B cell (primary cell): ENCODE results near the gene MAPKAPK5. TPM values are rescaled to one million over a fixed set of nuclear protein-coding genes. Genes with fewer than 3 reads are reported as not detected.

Experiments used
- ATAC-seq: fragments of 200-7000 bp; cut with Tn5 transposase; one replicate; pipeline ENCODE4 v1.10.0; 2021; ENCODE audit warnings: low read depth, mild to moderate bottlenecking, moderate number of reproducible peaks, moderate library complexity
- CTCF ChIA-PET: fragments of 350-600 bp; sonication (Branson Sonifier 250); formaldehyde crosslinking; loops from one replicate; lab custom pipeline; 2021; ENCODE audit warnings: antibody characterized with exemption, inconsistent platforms; lab: Charles Lee
- POLR2A ChIA-PET: fragments of 350-600 bp; sonication (Branson Sonifier 250); formaldehyde crosslinking; loops from one replicate; lab custom pipeline; 2021; ENCODE audit warnings: antibody characterized with exemption; lab: Charles Lee
- DNase-seq: peaks from one replicate; pipeline ENCODE4 v3.0.0; 2013
- H2AFZ ChIP-seq: 2 replicates; pipeline ENCODE4 v1.6.1; 2012; ENCODE audit warnings: mild to moderate bottlenecking, low read depth, low read length; ENCODE audit not compliant: insufficient read depth, poor library complexity, severe bottlenecking
- H3K27ac ChIP-seq, 2 donors: 1 replicate in 1 of 2; 2 replicates in 1 of 2; pipeline ENCODE4 v1.5.1; 2012 to 2013; ENCODE audit warnings: low read length in 2 of 2, mild to moderate bottlenecking in 2 of 2, moderate library complexity in 1 of 2
- H3K27me3 ChIP-seq, 4 experiments: fragments of 200-600 bp in 1 of 4; sonication (generic) in 1 of 4; replicated peaks in 1 of 4; 1 replicate in 2 of 4; 2 replicates in 2 of 4; pipeline versions ENCODE4 v1.6.1 to v1.7.0; 2013 to 2016; ENCODE audit warnings: low read length in 3 of 4, mild to moderate bottlenecking in 2 of 4, mixed read lengths in 1 of 4, moderate library complexity in 1 of 4; ENCODE audit not compliant: insufficient read depth in 4 of 4, control insufficient read depth in 3 of 4; ENCODE audit errors: control extremely low read depth in 1 of 4
- H3K36me3 ChIP-seq, 2 experiments: replicated peaks in 1 of 2; 1 replicate in 1 of 2; 2 replicates in 1 of 2; pipeline versions ENCODE4 v1.6.1 to v1.7.1; 2013; ENCODE audit warnings: low read length in 1 of 2; ENCODE audit not compliant: insufficient read depth in 2 of 2, control insufficient read depth in 1 of 2; ENCODE audit errors: control extremely low read depth in 1 of 2, extremely low read depth in 1 of 2
- H3K4me1 ChIP-seq, 2 donors: fragments of 200-600 bp in 1 of 2; sonication (generic) in 1 of 2; 1 replicate in 1 of 2; 2 replicates in 1 of 2; pipeline versions ENCODE4 v1.5.1 to v1.6.1; 2013 to 2017; ENCODE audit warnings: low read length in 2 of 2; ENCODE audit not compliant: control insufficient read depth in 2 of 2, insufficient read depth in 2 of 2
- H3K4me2 ChIP-seq: replicated peaks from 2 replicates; pipeline ENCODE3; 2012; ENCODE audit warnings: mild to moderate bottlenecking, low read depth, low read length; ENCODE audit not compliant: poor library complexity, severe bottlenecking
- H3K4me3 ChIP-seq, 5 experiments: fragments of 200-600 bp in 1 of 5; sonication (generic) in 1 of 5; 1 replicate in 3 of 5; 2 replicates in 2 of 5; pipeline versions ENCODE4 v1.5.1 to v1.7.0; 2011 to 2016; ENCODE audit warnings: low read length in 4 of 5, mild to moderate bottlenecking in 4 of 5, low read depth in 2 of 5, control low read depth in 1 of 5, moderate library complexity in 1 of 5; ENCODE audit not compliant: insufficient read depth in 1 of 5; ENCODE audit errors: control extremely low read depth in 1 of 5, extremely low read depth in 1 of 5
- H3K79me2 ChIP-seq: fragments of 200-600 bp; sonication (generic); one replicate; pipeline ENCODE4 v1.6.0; 2016; ENCODE audit warnings: low read length; ENCODE audit not compliant: control insufficient read depth, insufficient read depth
- H3K9ac ChIP-seq: fragments of 200-600 bp; sonication (generic); 2 replicates; pipeline ENCODE4 v1.6.1; 2017; ENCODE audit warnings: mild to moderate bottlenecking, low read length, moderate library complexity
- H3K9me3 ChIP-seq, 3 donors: one replicate each; pipeline versions ENCODE4 v1.6.1 to v1.7.1; 2013; ENCODE audit warnings: low read length in 2 of 3; ENCODE audit not compliant: control insufficient read depth in 2 of 3, insufficient read depth in 1 of 3; ENCODE audit errors: control extremely low read depth in 1 of 3
- H4K20me1 ChIP-seq: 2 replicates; pipeline ENCODE4 v1.6.0; 2012; ENCODE audit warnings: mild to moderate bottlenecking, low read length; ENCODE audit not compliant: insufficient read depth, control insufficient read depth, poor library complexity, severe bottlenecking
- H3K27ac Mint-ChIP-seq: one replicate; pipeline ENCODE4 v1.8.0; 2021; ENCODE audit warnings: mixed read lengths
- H3K27me3 Mint-ChIP-seq: one replicate; pipeline ENCODE4 v1.8.0; 2021; ENCODE audit warnings: mixed read lengths
- H3K4me1 Mint-ChIP-seq: one replicate; pipeline ENCODE4 v1.8.0; 2021; ENCODE audit warnings: mixed read lengths
- H3K4me3 Mint-ChIP-seq: one replicate; pipeline ENCODE4 v1.8.0; 2021; ENCODE audit warnings: mixed read lengths
- H3K9me3 Mint-ChIP-seq: one replicate; pipeline ENCODE4 v1.8.0; 2022; ENCODE audit warnings: mixed read lengths; ENCODE audit not compliant: insufficient read depth
- CTCF ChIP-seq: fragments of 200-600 bp; IDR thresholded peaks from one replicate; pipeline ENCODE4 v1.8.0; 2022; ENCODE audit warnings: antibody characterized with exemption, mild to moderate bottlenecking
- EZH2 ChIP-seq: IDR thresholded peaks from 2 replicates; pipeline ENCODE4 v1.6.1; 2012; ENCODE audit warnings: borderline replicate concordance, low read depth, mild to moderate bottlenecking, moderate library complexity, low read length; ENCODE audit not compliant: insufficient read depth, poor library complexity, severe bottlenecking
- WGBS: methylation state at CpG from one replicate; pipeline ENCODE4 v1.1.5; 2013; ENCODE audit warnings: missing lambda C conversion rate; ENCODE audit not compliant: insufficient coverage; 5-methylcytosine and 5-hydroxymethylcytosine counted together
- intact Hi-C: fragments of 100-400 bp; cut with micrococcal nuclease; formaldehyde crosslinking; loops from one replicate; pipeline ENCODE4 v1.10.0; 2022
- polyA plus RNA-seq: library from polyadenylated mRNA; depleted of rRNA; stranded (reverse); fragments of >200 nt; gene quantifications from 2 replicates; pipeline ENCODE4 v1.2.3, GENCODE V29; 2012
- total RNA-seq, 2 donors: library from RNA; stranded (reverse); fragments of 120-200 nt in 1 of 2; gene quantifications; 1 replicate in 1 of 2; 2 replicates in 1 of 2; pipeline versions ENCODE4 v1.2.3 to v1.2.4, GENCODE V29; 2013 to 2022

Gene MAPKAPK5
- total and polyA plus RNA-seq, 2 donors (not counting 1 experiment from before 2014, with no cell fraction given) = 60.2 to 64.4 TPM

- Histone ChIP-seq H3K4me1 (no peaks in the 10 kb centered on the region), H3K4me3 (no peak overlapping the region), H3K4me2 (no peak overlapping the region), H4K20me1 (peaks cover 32% of the 10 kb centered on the region), H3K27ac (no peak overlapping the region), H3K27me3 (no peaks in the 10 kb centered on the region), H3K36me3 (peaks cover 0 to 11% of the 10 kb centered on the region in 2 experiments), H2AFZ (no peak overlapping the region), H3K79me2 (peaks cover 100% of the 10 kb centered on the region), H3K9me3 (no peaks in the 10 kb centered on the region), H3K9ac (no peak overlapping the region)
- Mint-ChIP-seq H3K9me3 (no peaks in the 10 kb centered on the region), H3K27ac (no peak overlapping the region), H3K27me3 (no peaks in the 10 kb centered on the region), H3K4me1 (peaks cover 10% of the 10 kb centered on the region), H3K4me3 (no peak overlapping the region)
- 96% methylated on average over 4 of the region's 7 CpGs for WGBS
- no peak for ATAC-seq
- DNase-seq = no peak
- no peak for TF ChIP-seq EZH2
- TF ChIP-seq CTCF = no peak
- ChIA-PET POLR2A (no interaction called here), CTCF (no interaction called here)
- intact Hi-C loops = no loop called here
Measured at GRCh38 chr12:111858778-111859177, 16.8 kb downstream of the MAPKAPK5 start.

- intact Hi-C loops = no loop called here
- Mint-ChIP-seq H3K4me3 (no peak overlapping the region), H3K27ac (no peak overlapping the region), H3K27me3 (no peaks in the 10 kb centered on the region), H3K9me3 (no peaks in the 10 kb centered on the region), H3K4me1 (peaks cover 2% of the 10 kb centered on the region)
- peaks cover 11 to 52% of the 10 kb centered on the region in 2 experiments for H3K36me3 ChIP-seq
- ChIA-PET CTCF (no interaction called here), POLR2A (no interaction called here)
- TF ChIP-seq CTCF (no peak), EZH2 (no peak)
- no peaks in the 10 kb centered on the region for H3K4me1 ChIP-seq
- DNase-seq (no peak), ATAC-seq (no peak)
- H3K9ac ChIP-seq = no peak overlapping the region
- no peak overlapping the region for H3K27ac ChIP-seq
- H3K27me3 ChIP-seq = no peaks in the 10 kb centered on the region
- H3K9me3 ChIP-seq = no peaks in the 10 kb centered on the region
- no CpG with 5 or more reads among the region's 1 CpG for WGBS
- no peak overlapping the region for H3K4me3 ChIP-seq
- no peak overlapping the region for H3K4me2 ChIP-seq
- H3K79me2 ChIP-seq = peaks cover 43% of the 10 kb centered on the region
- no peak overlapping the region for H2AFZ ChIP-seq
- H4K20me1 ChIP-seq = peaks cover 42% of the 10 kb centered on the region
Measured at GRCh38 chr12:111864913-111865312, 22.9 kb downstream of the MAPKAPK5 start.
